Stimulated activated CD8-positive, alpha-beta memory T cell treated with anti-CD3 and anti-CD28 coated beads, Interleukin-7, amount 100 ng/mL, for 48 hours (primary cell): ENCODE measurements around the gene ABCD1.
A peak's percentile ranks its signal among the peaks of the same experiment; 100 is the strongest.
"Not testable (repeated sequence)": the region's sequence is repeated elsewhere in the genome, so short reads cannot be mapped to it uniquely, and the experiment has no call there.

Experiments used
- DNase-seq, 2 donors: peaks; one replicate each; pipeline ENCODE4 v3.0.0-alpha.2; 2020; ENCODE audit warnings: low read depth in 1 of 2; ENCODE audit errors: extremely low read depth in 1 of 2

The ABCD1 gene

GRCh38 chrX:153706799-153707198 is 17.9 kb upstream of the ABCD1 start:
- DNase-seq, result no peak

- no peak for DNase-seq
Observed at GRCh38 chrX:153707406-153707805, 17.2 kb upstream of the ABCD1 start.

DNA sequence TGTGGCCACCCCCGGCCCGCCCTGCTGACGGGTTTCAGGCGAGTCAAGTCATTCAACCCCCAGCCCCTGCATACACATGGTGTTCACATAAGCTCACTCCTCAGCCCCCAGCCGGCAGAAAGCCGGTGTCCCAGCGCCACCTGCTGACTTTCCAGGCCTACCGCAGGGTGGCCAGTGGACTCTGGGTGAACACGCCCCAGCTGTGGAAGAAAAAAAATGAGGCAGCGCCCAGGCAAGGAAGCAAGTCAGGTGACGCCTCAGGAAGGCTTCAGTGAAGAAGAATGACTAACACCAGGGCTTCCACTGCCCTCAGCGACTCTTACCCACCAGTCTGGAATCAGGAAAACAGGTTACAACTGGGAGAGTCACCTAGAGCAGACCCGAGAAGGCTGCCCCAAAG is 16.2 kb upstream of the ABCD1 start:
- DNase-seq, result no peak

DNA sequence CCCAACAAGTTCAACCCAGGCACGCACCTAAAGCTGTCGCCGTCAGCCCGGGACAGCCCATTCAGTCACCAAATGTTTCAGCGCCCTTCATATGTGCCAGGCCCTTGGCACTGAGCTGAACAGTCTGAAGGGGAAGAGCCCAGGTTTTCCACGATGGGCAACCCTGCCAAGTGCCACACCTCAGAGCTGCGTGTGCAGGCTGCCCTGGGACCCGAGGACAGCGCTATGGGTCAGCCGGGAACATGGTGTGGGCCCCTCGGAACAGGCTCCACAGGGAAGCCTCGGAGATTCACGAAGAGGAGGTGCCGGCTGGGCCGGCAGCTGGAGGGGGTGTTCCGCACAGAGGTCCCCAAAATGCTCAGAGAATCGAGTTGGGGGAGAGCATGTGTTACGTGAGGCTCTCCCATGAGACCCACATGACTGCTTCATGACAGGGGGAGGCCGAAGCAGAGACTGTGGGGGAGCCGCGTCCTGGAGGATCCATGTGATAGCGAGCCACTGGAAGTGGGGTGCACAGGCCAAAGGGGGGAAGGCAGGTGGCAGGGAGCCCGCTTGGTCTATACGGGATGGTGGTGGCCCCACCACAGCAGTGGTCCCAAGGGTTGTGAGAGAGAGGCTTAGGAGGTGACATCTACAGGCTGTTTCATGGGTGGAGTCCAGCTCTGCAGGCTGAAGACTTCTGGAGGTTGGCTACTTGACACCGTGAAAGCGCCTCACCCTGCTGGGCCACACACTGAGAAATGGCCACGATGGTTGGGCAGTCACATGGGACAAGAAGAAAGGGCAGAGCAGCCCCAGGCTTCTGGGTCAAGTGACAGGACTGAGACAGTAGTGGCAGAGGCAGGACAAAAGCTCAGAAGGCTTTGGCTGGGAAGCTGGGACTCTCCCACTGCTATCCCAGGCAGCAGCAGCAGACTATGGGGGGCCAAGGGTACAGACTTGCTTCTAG is 14.7 kb upstream of the ABCD1 start:
- DNase-seq, result no peak

GRCh38 chrX:153714256-153714655 is 10.4 kb upstream of the ABCD1 start:
- DNase-seq, result no peak

GRCh38 chrX:153717445-153717844 is 7.2 kb upstream of the ABCD1 start:
- no peak for DNase-seq

DNA sequence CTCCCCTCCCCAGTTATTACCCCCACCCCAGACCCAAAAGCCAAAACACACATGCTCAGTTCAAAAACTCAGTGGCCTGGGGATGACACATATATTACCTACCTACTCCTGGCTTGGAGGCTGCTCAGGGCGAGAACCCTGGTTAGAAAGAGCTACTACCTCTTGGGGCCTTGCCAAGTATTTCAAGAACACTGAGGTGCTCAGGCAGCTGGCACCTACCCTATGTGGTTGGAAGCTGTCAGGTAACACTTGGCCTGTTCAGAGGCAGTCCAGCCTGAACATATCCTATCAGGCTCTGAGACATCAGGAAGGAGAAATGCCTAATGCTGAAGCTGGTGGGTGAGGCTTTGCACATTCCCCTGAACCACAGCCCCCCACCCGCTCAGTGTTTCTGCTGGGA is 5.4 kb upstream of the ABCD1 start:
- DNase-seq, result no peak

DNA sequence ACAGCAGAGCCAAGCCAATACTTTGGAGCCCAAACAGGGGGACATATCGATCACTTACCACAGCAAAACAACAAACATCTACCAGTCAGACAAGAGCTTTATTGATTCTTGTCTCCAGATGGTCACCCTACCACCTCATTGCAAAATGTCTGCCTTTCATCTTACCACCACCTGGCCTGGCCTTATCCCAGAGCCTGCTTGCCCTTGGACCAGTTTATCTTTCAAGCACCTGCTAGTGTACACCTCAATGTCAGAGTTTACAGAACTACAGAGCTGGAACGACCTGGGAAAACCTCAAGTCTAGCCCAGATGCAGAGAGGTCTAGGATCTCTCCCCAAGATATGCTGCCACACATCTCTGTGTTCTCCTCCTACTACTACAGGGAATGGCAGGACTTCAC is 5.0 kb upstream of the ABCD1 start:
- DNase-seq, result no peak

GRCh38 chrX:153722704-153723350 is 1.8 kb upstream of the ABCD1 start:
- DNase-seq, result no peak

DNA sequence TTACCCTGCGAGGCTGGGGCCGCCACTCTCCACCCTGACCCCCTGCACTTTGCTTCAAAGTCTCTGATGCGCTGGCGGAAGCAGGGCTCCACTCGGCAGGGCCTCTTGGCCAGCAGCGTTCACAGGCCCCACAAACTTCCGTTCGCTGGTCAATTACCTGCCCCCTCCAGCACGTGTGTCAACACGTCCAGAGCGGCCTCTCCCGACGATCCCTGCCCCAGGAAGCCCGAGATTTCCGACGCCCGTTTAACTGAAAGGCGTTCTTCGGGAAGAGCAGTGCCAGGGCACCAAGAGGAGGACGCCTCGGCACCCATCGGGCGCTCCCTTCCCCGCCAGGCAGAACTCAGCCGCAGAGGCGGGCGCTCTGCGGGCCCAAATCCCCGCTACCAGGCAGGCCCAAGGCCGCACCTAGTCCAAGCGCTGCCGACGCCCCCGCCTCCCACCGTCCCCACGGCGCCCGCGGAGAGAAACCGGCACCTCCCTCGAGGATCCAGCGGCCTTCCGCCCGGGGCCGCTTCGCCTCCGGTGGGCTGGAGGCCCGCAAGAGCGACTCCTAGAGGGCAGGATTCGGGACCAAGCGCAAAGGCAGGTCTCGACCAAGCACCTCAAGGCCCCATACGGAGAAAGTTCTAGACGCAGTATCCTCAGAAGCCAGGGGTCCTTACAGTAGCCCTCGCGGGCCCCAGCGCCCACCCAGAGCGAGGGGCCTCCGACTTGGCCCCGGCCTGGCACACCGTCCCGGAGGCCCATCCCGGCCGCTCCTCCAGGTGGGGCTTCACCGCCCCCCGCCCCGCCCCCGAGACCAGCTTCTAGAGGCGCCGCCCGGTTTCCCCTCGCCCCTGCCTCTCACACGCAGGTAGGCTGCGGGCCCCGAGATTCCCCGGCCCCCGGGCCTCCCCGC is 1.1 kb upstream of the ABCD1 start:
- DNase-seq, result peak; percentile 35 to 37

GRCh38 chrX:153725039-153725831 is 579 bp downstream of the ABCD1 start:
- no peak for DNase-seq

DNA sequence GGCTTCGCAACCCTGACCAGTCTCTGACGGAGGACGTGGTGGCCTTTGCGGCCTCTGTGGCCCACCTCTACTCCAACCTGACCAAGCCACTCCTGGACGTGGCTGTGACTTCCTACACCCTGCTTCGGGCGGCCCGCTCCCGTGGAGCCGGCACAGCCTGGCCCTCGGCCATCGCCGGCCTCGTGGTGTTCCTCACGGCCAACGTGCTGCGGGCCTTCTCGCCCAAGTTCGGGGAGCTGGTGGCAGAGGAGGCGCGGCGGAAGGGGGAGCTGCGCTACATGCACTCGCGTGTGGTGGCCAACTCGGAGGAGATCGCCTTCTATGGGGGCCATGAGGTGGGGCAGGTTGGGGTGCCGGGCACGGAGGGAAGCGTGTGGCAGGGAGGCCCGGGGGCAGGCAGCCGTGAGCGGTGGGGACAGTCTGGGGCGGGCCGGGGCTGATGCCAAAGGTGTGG is 1.2 kb downstream of the ABCD1 start:
- DNase-seq, result no peak

DNA sequence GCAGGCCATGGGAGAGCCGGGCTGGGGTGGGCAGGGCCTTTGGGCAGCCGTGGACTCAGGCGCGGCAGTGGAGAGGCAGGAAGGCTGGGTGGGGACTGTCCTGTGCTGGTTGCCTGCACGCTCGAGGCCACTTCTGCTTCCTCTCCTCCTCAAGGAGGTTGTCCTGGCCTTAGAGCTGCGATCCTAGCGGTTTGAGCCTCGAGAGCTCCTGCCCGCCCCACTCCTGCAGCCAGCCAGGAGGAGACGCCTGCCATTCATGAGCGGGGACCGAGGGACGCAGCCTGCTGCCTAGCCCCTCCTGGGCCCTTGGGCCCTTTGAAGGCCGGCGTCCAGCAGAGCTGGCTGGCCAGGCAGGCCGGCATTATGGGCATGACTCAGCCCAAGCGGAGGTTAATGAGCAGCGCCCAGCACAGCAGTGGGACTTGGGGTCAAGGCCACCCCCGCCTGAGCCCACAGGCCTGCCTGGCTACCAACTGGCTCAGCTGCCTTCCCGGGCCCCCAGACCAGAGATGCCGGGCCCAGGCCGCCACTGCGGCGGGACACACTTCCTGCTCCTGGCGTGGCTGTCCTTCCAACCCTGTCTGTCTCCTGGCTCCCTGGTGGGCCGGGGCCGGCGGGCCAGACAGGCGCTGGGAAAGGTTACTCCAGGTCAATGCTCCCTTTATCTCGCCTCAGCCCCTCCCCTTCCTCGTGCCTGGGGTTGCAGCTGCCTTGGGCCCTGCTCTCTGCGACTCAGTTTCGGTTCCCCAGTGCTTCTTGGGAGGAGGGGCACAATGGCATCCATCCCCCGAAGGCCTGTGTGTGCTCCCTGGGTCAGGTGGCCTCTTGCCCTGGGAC is 1.8 kb downstream of the ABCD1 start:
- DNase-seq, result no peak

DNA sequence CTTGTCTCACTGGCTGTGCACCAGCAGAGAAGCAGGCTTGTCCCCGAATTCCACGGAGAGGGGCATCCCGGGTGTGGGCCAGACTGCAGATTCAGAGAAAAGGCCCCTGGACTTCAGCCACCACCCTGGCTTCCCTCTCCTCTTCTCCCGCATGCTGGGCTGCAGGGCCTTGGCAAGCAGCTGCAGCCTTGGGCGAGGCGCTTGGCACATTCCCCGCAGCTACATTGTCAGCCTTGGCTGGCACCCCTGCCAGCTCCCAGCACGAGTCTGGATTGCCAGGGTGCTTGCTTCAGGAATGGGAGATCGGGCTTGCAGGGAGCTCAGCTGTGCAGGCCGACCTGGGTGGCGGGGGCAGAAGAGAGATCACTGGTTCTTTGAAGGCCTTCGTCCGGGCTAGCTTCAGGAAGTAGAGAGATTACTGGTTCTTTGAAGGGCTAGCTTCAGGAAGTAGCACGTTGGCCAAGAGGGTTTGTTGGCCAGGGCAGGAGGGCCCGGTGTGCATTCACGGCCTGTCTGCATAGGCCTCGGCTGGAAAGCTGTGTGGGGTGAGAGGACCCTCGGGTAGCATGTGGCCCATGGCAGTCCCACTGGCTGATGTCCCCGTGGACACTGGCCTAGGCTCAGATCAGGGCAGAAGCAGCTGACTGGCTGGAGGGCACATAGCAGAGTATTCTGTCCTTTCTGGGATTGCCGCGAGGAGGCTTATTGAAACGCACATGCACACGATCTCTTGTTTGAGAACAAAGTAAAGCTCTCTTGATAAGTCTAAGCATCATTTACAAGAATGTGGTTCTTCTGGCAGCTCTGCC is 2.7 kb downstream of the ABCD1 start:
- no peak for DNase-seq

- DNase-seq, result no peak
Observed at GRCh38 chrX:153728095-153728494, 3.4 kb downstream of the ABCD1 start.

- DNase-seq, result no peak
Observed at GRCh38 chrX:153728951-153729631, 4.4 kb downstream of the ABCD1 start.

GRCh38 chrX:153730115-153730514 is 5.5 kb downstream of the ABCD1 start:
- DNase-seq, result not testable (repeated sequence)
